GM12878 (cell line): ENCODE measurements around the gene SAPCD2. TPM values are rescaled to one million over a fixed set of nuclear protein-coding genes. Genes with fewer than 3 reads are reported as not detected.

Source experiments
- ATAC-seq: fragments of 200-7000 bp; cut with Tn5 transposase; 3 replicates; pipeline ENCODE4 v1.9.1; 2020; ENCODE audit warnings: mild to moderate bottlenecking, moderate library complexity
- BruUV-seq: library from RNA; stranded (reverse); fragments of 400-500 nt; replicated peaks from 2 replicates; lab custom pipeline; 2021; lab: Mats Ljungman, UMichigan
- CTCF ChIA-PET: fragments of 300-600 bp; sonication (Branson Sonifier 250); formaldehyde crosslinking; extraction: SDS; loops from one replicate; lab custom pipeline; 2021; ENCODE audit warnings: inconsistent platforms; lab: Yijun Ruan, JAX
- POLR2A ChIA-PET: fragments of 350-600 bp; formaldehyde crosslinking; extraction: SDS; loops from one replicate; lab custom pipeline; 2021; ENCODE audit warnings: inconsistent platforms; lab: Charles Lee
- RAD21 ChIA-PET: fragments of 300-600 bp; sonication (Branson Sonifier 250); formaldehyde crosslinking; loops from one replicate; lab custom pipeline; 2023; ENCODE audit warnings: antibody characterized with exemption; ENCODE audit not compliant: unreplicated experiment; lab: Charles Lee
- SMC1A ChIA-PET: fragments of 300-600 bp; sonication (Branson Sonifier 250); formaldehyde crosslinking; loops from one replicate; lab custom pipeline; 2023; ENCODE audit not compliant: unreplicated experiment, uncharacterized antibody; lab: Charles Lee
- DNase-seq: peaks from one replicate; pipeline ENCODE4 v3.0.0-alpha.2; 2011; ENCODE audit warnings: low read depth, low spot score
- FAIRE-seq: peaks from 3 replicates; lab custom pipeline; 2011; peaks lifted over from hg19 to GRCh38; lab: Jason Lieb, UNC
- H2AFZ ChIP-seq: 2 replicates; pipeline ENCODE4 v1.6.0; 2011; ENCODE audit warnings: low read depth, low read length, control low read depth; ENCODE audit not compliant: control insufficient read depth
- H3K27ac ChIP-seq: 2 replicates; pipeline ENCODE4 v1.5.1; 2011; ENCODE audit warnings: control low read depth; ENCODE audit not compliant: control insufficient read depth, insufficient read depth
- H3K27me3 ChIP-seq, 2 experiments: replicated peaks in 1 of 2; 2 replicates each; pipeline versions ENCODE4 v1.6.0 to v1.6.1; 2011; ENCODE audit warnings: low read length in 1 of 2; ENCODE audit not compliant: control insufficient read depth in 2 of 2, insufficient read depth in 2 of 2
- H3K36me3 ChIP-seq, 2 experiments: 2 replicates each; pipeline ENCODE4 v1.5.1; 2011; ENCODE audit warnings: low read length in 1 of 2; ENCODE audit not compliant: control insufficient read depth in 2 of 2, insufficient read depth in 2 of 2
- H3K4me1 ChIP-seq: 2 replicates; pipeline ENCODE4 v1.6.1; 2011; ENCODE audit warnings: mild to moderate bottlenecking, low read length, moderate library complexity, mixed read lengths; ENCODE audit not compliant: control insufficient read depth, insufficient read depth
- H3K4me2 ChIP-seq: 2 replicates; pipeline ENCODE4 v1.6.0; 2011; ENCODE audit warnings: control low read depth; ENCODE audit not compliant: control insufficient read depth, insufficient read depth
- H3K4me3 ChIP-seq: fragments of 200-600 bp; sonication (generic); 2 replicates; pipeline ENCODE4 v1.5.1; 2016
- H3K79me2 ChIP-seq: 2 replicates; pipeline ENCODE4 v1.6.0; 2011; ENCODE audit warnings: low read length; ENCODE audit not compliant: control insufficient read depth, insufficient read depth
- H3K9ac ChIP-seq: 2 replicates; pipeline ENCODE4 v1.8.0; 2011; ENCODE audit warnings: low read length, control low read depth, mixed read lengths; ENCODE audit not compliant: control insufficient read depth, insufficient read depth
- H3K9me3 ChIP-seq: replicated peaks from 3 replicates; pipeline ENCODE4 v1.5.1; 2011; ENCODE audit warnings: mild to moderate bottlenecking, low read length; ENCODE audit not compliant: control insufficient read depth, insufficient read depth
- H4K20me1 ChIP-seq: 2 replicates; pipeline ENCODE4 v1.6.0; 2011; ENCODE audit not compliant: control insufficient read depth, insufficient read depth
- MTA3 ChIP-seq: IDR thresholded peaks from 2 replicates; pipeline ENCODE4 v1.6.1; 2012; ENCODE audit warnings: low read length, inconsistent platforms, borderline replicate concordance
- MXI1 ChIP-seq: fragments of 150-350 bp; IDR thresholded peaks from 2 replicates; pipeline ENCODE4 v1.6.1; 2011; ENCODE audit warnings: low read depth, mild to moderate bottlenecking, inconsistent platforms, low read length, improper control_type of control experiment
- TCF3 ChIP-seq: IDR thresholded peaks from 2 replicates; pipeline ENCODE4 v1.6.1; 2012; ENCODE audit warnings: low read depth, mild to moderate bottlenecking, low read length, borderline replicate concordance; ENCODE audit not compliant: insufficient read depth
- WGBS: methylation state at CpG from one replicate; pipeline ENCODE4 v1.1.6; 2016; ENCODE audit warnings: low lambda C conversion rate; ENCODE audit not compliant: insufficient replicate concordance, insufficient coverage; ENCODE audit errors: missing lambda C conversion rate; 5-methylcytosine and 5-hydroxymethylcytosine counted together
- in situ Hi-C: fragments of 300-500 bp; cut with MboI; formaldehyde crosslinking; loops from 9 replicates; pipeline ENCODE4 v1.14.3; 2018; ENCODE audit warnings: mixed read lengths
- intact Hi-C: fragments of 100-400 bp; cut with micrococcal nuclease; formaldehyde crosslinking; loops from one replicate; pipeline ENCODE4 v1.14.2; 2022; ENCODE audit not compliant: unreplicated experiment
- polyA plus RNA-seq, 11 experiments: library from polyadenylated mRNA; depleted of rRNA in 4 of 11; unstranded in 6 of 11; stranded (reverse) in 5 of 11; fragments of >200 nt; fragmentation: Nextera tagmentation in 4 of 11; fragmentation: Illumina TruSeq in 1 of 11; extraction: Ambion mirVana in 4 of 11; extraction: Trizol in 1 of 11; gene quantifications; 1 replicate in 1 of 11; 2 replicates in 10 of 11; pipeline versions ENCODE4 v1.2.1 to v1.2.3, GENCODE V29; 2011 to 2016; ENCODE audit warnings: inconsistent platforms in 2 of 11, missing spikeins in 2 of 11, low read depth in 1 of 11
- total RNA-seq, 4 experiments: library from RNA; depleted of rRNA in 3 of 4; stranded (reverse); fragments of >200 nt in 3 of 4; fragmentation: Illumina TruSeq in 1 of 4; extraction: Trizol in 1 of 4; gene quantifications; 2 replicates each; pipeline versions ENCODE4 v1.2.1 to v1.2.3, GENCODE V29; 2013 to 2021
- TF ChIP-seq, protein P1 (sequence below): IDR thresholded peaks from 2 replicates; pipeline ENCODE4 v1.6.1; 2012; ENCODE audit warnings: low read depth, low read length, improper control_type of control experiment

The SAPCD2 gene
- total and polyA plus RNA-seq, 10 of the 15 experiments (the other 5 are each of a cell fraction or from before 2014, with no cell fraction given), result 1.6 to 35.2 (median 7.2) TPM

DNA sequence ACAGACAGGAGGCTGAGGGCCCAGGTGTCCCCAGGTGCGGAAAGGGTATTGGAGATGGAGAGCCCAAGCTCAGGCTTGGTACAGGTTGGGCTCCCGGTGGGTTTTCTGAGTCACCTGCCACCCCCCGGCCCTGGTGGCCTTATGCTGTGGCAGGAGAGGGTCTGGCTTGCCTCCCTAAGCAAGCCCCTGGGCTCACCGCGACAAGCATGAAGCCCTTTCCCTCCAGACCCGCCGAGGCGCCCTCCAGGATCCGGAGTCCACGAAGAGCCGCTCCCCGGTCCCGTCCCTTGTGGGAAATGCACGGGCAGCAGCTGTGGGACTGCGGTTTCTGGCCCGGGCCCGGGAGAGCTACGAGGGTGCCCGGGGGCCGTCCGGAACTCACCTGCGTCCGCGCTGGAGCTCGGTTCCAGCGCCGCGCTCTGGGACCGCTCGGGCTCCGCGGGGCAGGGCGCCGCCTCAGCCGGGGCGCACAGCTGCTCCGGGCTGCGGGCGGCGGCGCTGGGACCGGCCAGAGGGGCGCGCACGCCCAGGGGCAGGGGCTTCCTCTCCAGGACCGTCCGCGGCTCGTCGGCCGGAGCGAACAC lies 757 bp downstream of the SAPCD2 start:
- Histone ChIP-seq H4K20me1 (no peaks in the 10 kb centered on the region), H3K36me3 (no peaks in the 10 kb centered on the region; a peak in 2 of 4 replicates), H3K27ac (peak overlapping the region; percentile 10; the same call in 1 of the 2 replicates), H3K9ac (peak overlapping the region; percentile 56), H3K27me3 (no peaks in the 10 kb centered on the region), H3K9me3 (no peaks in the 10 kb centered on the region), H3K4me2 (peak overlapping the region; percentile 90), H3K4me1 (peaks cover 27% of the 10 kb centered on the region), H3K4me3 (peak overlapping the region; percentile 80), H3K79me2 (peaks cover 7% of the 10 kb centered on the region), H2AFZ (no peak overlapping the region)
- ChIA-PET CTCF (interaction anchor here (0.7 to 7.9 kb wide), 10 partner anchors 9 to 167 kb away, joined by 3 to 80 read pairs (median 10); partner anchors contain the start of genes CYSRT1, MAN1B1 and RNF208), SMC1A (interaction anchor here (1.4 to 7.2 kb wide), 4 partner anchors 12 to 26 kb away, joined by 3 to 30 read pairs (median 6); partner anchors contain the start of gene MAN1B1), POLR2A (interaction anchor here (0.6 to 3.5 kb wide), 11 partner anchors 13 to 660 kb away, joined by 3 to 22 read pairs (median 4); partner anchors contain the start of genes CYSRT1 and MAN1B1), RAD21 (interaction anchor here (0.6 to 5.0 kb wide), 12 partner anchors 14 to 281 kb away, joined by 3 to 24 read pairs (median 7); partner anchors contain the start of genes FUT7, MAN1B1 and RNF224)
- WGBS, result 3% methylated on average over 52 of the region's 52 CpGs
- FAIRE-seq, result no peak
- in situ Hi-C loops, result no loop called here
- ATAC-seq, result no peak
- TF ChIP-seq TCF3, result 0 out of 2 replicates have a peak, but pooled peaks have one; percentile 10
- no peak for TF ChIP-seq MTA3
- TF ChIP-seq MXI1, result no peak
- TF ChIP-seq, protein P1, sequence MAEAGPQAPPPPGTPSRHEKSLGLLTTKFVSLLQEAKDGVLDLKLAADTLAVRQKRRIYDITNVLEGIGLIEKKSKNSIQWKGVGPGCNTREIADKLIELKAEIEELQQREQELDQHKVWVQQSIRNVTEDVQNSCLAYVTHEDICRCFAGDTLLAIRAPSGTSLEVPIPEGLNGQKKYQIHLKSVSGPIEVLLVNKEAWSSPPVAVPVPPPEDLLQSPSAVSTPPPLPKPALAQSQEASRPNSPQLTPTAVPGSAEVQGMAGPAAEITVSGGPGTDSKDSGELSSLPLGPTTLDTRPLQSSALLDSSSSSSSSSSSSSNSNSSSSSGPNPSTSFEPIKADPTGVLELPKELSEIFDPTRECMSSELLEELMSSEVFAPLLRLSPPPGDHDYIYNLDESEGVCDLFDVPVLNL, result no peak
- intact Hi-C loops, result loop anchor here (5.0 kb wide), 1 partner anchor 48 kb away; no protein-coding TSS in a partner anchor
- BruUV-seq, result no TSS peak
- DNase-seq, result no peak
